Activated CD4-positive, alpha-beta T cell treated with anti-CD3 and anti-CD28 coated beads, Interleukin-2, amount 10 ng/mL, durations not matched to agents 7 days and 5 days (primary cell): ENCODE data around the gene CCL5. TPM values are rescaled to one million over a fixed set of nuclear protein-coding genes. Genes with fewer than 3 reads are reported as not detected.

Source experiments
- CTCF ChIA-PET: fragments of 350-600 bp; sonication (Branson Sonifier 250); formaldehyde crosslinking; loops from one replicate; lab custom pipeline; 2021; ENCODE audit warnings: antibody characterized with exemption; lab: Charles Lee
- POLR2A ChIA-PET: fragments of 350-600 bp; sonication (Branson Sonifier 250); formaldehyde crosslinking; loops from one replicate; lab custom pipeline; 2021; ENCODE audit warnings: antibody characterized with exemption; lab: Charles Lee
- DNase-seq: peaks from one replicate; pipeline ENCODE4 v3.0.0-alpha.2; 2020
- H3K27ac Mint-ChIP-seq: one replicate; pipeline ENCODE4 v1.8.0; 2021; ENCODE audit warnings: mild to moderate bottlenecking, moderate library complexity, mixed read lengths
- H3K27me3 Mint-ChIP-seq: one replicate; pipeline ENCODE4 v1.8.0; 2021; ENCODE audit warnings: mixed read lengths
- H3K36me3 Mint-ChIP-seq: one replicate; pipeline ENCODE4 v1.8.0; 2021; ENCODE audit warnings: low read depth, mixed read lengths
- H3K4me1 Mint-ChIP-seq: one replicate; pipeline ENCODE4 v1.8.0; 2021; ENCODE audit warnings: mixed read lengths
- H3K4me3 Mint-ChIP-seq: one replicate; pipeline ENCODE4 v1.8.0; 2021; ENCODE audit warnings: mild to moderate bottlenecking, moderate library complexity, mixed read lengths
- H3K9me3 Mint-ChIP-seq: one replicate; pipeline ENCODE4 v1.8.0; 2021; ENCODE audit warnings: mixed read lengths
- total RNA-seq, 2 experiments: library from RNA; stranded (reverse); gene quantifications; one replicate each; pipeline ENCODE4 v1.2.3, GENCODE V29; 2021

The CCL5 gene
- 10 to 100 TPM; 68.7 to 81.3 TPM for total RNA-seq

DNA sequence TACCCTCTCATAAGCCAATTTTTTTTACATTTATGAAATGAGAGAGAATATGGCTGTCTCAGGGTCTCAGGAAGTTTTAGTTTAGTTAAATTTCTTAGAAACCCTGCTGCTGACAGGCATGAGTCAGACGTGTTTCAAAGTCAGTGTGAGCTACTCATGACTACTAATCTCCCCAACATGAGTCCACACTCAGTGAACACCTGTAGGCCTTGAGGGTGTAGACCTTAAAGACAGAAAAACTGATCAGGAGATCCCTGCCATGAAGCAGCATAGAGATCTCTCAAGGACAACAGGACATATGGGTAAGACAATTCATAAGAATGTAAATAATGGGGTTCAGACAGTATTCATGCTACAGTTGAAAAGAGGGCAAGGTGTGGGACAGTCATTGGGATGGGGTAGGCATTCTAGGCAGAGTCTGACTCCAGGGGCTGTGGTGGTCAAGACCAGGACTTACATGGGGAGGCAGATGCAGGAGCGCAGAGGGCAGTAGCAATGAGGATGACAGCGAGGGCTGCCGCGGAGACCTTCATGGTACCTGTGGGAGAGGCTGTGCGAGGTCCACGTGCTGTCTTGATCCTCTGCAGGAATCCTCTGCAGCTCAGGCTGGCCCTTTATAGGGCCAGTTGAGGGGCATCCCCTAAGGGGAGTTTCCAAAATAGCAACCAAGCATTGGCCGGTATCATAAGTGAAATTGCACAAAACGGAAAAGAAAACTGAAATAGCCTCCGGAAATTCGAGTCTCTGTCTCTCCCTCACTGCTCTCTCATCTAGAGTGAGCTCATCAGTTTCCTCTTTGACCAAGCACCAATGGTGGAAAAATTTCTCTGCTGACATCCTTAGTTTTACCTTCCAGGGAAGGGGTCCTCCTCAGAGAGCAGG lies at the start of gene CCL5:
TSS of gene CCL5 (minus strand) at position 588 of the 882 bp plus-strand sequence.
- H3K4me1 Mint-ChIP-seq, result peaks cover 58% of the 10 kb centered on the region

DNA sequence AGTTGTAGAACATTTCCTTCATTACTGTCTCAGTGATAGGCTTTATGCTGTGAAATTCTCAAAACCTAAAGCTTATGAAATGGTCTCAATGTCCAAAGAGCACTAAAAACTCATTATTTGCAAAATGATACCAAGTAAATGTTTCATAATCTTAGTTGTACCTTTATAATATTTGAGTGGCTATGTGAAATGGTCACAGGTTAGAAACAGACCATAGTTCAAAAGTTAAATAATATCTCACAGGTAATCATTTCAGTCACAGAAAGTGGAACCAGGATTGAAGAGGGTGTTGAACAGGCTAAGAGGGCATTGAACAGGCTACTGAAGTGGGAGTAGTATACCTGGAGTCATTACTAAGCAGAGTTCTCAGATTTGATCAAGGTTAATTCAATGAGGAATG lies 47.6 kb upstream of the CCL5 start:
- Mint-ChIP-seq H3K9me3 (no peaks in the 10 kb centered on the region), H3K4me3 (no peak overlapping the region), H3K4me1 (peaks cover 43% of the 10 kb centered on the region), H3K27ac (no peak overlapping the region), H3K36me3 (peaks cover 32% of the 10 kb centered on the region), H3K27me3 (no peaks in the 10 kb centered on the region)
- ChIA-PET POLR2A (no interaction called here), CTCF (no interaction called here)
- DNase-seq, result no peak

More for the DNA sequence above, at the start of gene CCL5:
- Mint-ChIP-seq H3K4me3 (peak within 1 kb of the TSS; percentile 64), H3K27me3 (no peaks in the 10 kb centered on the region), H3K36me3 (peaks cover 6% of the 10 kb centered on the region), H3K9me3 (no peaks in the 10 kb centered on the region), H3K27ac (peak within 1 kb of the TSS; percentile 79)
- ChIA-PET POLR2A (interaction anchor here (1.0 to 1.4 kb wide), 3 partner anchors 8 to 16 kb away, joined by 3 to 8 read pairs (median 3); no protein-coding TSS in a partner anchor), CTCF (interaction anchor here (0.8 to 4.0 kb wide), 6 partner anchors 8 to 20 kb away, joined by 3 to 23 read pairs (median 4); no protein-coding TSS in a partner anchor)
- DNase-seq, result peak; percentile 50

DNA sequence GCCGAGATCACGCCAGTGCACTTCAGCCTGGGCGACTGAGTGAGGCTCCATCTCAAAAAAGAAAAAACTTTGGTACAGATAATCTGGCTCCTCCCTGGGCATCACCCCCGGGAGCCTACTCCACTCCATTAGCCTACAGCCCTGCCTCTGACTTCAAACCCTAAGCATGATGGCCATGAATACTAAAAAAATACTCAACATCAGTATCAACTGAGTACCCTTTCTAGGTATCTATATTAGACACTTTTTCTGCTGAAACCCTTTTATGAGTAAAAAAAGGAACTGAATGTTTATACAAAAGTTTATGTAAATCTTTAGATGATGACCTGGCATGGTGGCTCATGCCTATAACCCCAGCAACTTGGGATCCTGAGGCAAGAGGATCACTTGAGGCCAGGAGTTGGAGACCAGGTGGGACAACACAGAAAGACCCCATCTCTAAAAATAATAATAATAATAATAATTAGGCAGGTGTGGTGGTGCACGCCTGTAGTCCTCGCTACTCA lies 43.5 kb upstream of the CCL5 start:
- no peaks in the 10 kb centered on the region for H3K9me3 Mint-ChIP-seq
- H3K27me3 Mint-ChIP-seq, result no peaks in the 10 kb centered on the region
- no peak overlapping the region for H3K27ac Mint-ChIP-seq
- peaks cover 46% of the 10 kb centered on the region for H3K36me3 Mint-ChIP-seq
- DNase-seq, result no peak
- ChIA-PET CTCF (interaction anchor here (0.6 to 1.5 kb wide), 5 partner anchors 17 to 657 kb away, joined by 3 to 4 read pairs (median 3); no protein-coding TSS in a partner anchor), POLR2A (no interaction called here)
- H3K4me1 Mint-ChIP-seq, result peaks cover 49% of the 10 kb centered on the region
- H3K4me3 Mint-ChIP-seq, result no peak overlapping the region

DNA sequence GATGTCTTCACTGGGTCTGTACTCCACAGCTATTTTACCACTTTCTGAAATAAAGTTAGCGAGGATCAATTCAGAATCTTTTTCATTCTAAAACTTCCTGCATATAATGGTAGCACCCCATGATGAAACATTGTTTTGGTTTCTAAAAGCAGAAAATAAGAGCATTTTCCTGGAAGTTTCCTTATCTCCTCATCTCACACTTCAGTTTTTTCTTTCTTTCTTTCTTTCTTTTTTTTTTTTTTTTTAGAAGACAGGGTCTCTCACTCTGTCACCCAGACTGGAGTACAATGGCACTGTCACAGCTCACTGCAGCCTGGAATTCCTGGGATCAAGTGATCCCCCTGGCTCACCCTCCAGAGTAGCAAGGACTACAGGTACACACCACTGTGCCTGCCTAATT lies 40.1 kb upstream of the CCL5 start:
- POLR2A ChIA-PET, result no interaction called here
- CTCF ChIA-PET, result interaction anchor here (0.6 to 5.3 kb wide), 2 partner anchors 13 to 144 kb away, joined by 3 to 25 read pairs; no protein-coding TSS in a partner anchor
- Mint-ChIP-seq H3K36me3 (peaks cover 46% of the 10 kb centered on the region), H3K27me3 (no peaks in the 10 kb centered on the region), H3K9me3 (no peaks in the 10 kb centered on the region), H3K4me1 (peaks cover 43% of the 10 kb centered on the region), H3K27ac (peak overlapping the region; percentile 67), H3K4me3 (no peak overlapping the region)
- no peak for DNase-seq

DNA sequence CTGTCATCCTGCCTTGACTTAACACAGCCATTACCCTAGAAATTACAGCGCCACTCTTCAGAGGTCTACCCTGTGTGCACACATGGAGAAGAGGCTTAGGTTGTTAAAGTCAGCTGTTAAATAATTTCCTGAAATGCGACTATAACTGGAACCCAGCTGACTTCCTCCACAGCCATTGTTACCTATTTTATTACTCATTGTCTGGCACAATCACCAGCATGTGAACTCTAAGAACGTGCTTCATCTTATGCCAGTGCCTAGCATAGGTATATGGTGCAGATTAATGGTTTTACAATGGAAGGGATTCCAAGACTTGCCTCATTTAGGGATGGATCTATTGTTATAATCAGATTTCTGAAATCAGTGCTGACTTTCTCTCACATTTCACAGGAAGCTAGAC lies 38.5 kb upstream of the CCL5 start:
- Mint-ChIP-seq H3K9me3 (no peaks in the 10 kb centered on the region), H3K4me1 (peaks cover 38% of the 10 kb centered on the region), H3K27me3 (no peaks in the 10 kb centered on the region), H3K27ac (no peak overlapping the region), H3K36me3 (peaks cover 33% of the 10 kb centered on the region), H3K4me3 (no peak overlapping the region)
- ChIA-PET CTCF (interaction anchor here (5.3 kb wide), 1 partner anchor 12 kb away, joined by 25 read pairs; no protein-coding TSS in a partner anchor), POLR2A (no interaction called here)
- no peak for DNase-seq

DNA sequence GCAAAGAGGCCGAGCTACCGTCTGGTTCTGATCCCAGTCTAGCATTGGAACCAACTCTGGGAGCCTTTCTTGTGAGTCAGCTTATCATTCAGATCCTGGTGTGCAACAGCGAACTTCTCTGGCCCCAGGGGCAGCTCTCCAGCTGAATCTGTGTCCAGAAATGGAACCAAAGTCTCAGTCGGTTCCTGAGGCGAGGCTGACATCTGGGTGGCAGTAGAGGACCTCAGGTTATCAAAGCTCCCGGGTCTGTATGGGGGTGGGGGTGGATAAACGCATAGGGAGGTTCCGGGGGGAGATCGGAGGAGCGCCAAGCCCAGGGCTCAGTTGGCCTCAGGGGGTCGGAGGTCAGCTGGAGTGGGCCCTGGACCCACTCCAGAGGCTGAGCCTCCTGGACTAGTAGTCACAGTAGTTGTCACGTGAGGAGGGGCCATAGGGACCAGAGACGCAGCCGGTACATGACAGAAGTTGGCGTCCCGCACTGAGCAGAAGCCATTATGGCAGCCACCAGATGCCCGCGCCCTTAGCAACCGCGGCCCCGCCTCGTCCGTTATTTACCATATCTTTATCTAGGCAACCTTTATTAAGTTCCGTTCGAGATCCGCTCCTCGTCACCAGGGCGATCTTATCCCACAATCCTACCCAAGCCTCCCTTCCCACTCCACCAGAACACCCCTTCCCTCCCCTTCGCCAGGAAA lies 37.5 kb upstream of the CCL5 start:
- no peak overlapping the region for H3K4me3 Mint-ChIP-seq
- peaks cover 27% of the 10 kb centered on the region for H3K36me3 Mint-ChIP-seq
- no peak overlapping the region for H3K27ac Mint-ChIP-seq
- POLR2A ChIA-PET, result no interaction called here
- CTCF ChIA-PET, result interaction anchor here (2.2 to 5.3 kb wide), 2 partner anchors 11 to 14 kb away, joined by 6 to 25 read pairs; no protein-coding TSS in a partner anchor
- peaks cover 37% of the 10 kb centered on the region for H3K4me1 Mint-ChIP-seq
- no peak for DNase-seq
- H3K9me3 Mint-ChIP-seq, result no peaks in the 10 kb centered on the region
- H3K27me3 Mint-ChIP-seq, result no peaks in the 10 kb centered on the region

DNA sequence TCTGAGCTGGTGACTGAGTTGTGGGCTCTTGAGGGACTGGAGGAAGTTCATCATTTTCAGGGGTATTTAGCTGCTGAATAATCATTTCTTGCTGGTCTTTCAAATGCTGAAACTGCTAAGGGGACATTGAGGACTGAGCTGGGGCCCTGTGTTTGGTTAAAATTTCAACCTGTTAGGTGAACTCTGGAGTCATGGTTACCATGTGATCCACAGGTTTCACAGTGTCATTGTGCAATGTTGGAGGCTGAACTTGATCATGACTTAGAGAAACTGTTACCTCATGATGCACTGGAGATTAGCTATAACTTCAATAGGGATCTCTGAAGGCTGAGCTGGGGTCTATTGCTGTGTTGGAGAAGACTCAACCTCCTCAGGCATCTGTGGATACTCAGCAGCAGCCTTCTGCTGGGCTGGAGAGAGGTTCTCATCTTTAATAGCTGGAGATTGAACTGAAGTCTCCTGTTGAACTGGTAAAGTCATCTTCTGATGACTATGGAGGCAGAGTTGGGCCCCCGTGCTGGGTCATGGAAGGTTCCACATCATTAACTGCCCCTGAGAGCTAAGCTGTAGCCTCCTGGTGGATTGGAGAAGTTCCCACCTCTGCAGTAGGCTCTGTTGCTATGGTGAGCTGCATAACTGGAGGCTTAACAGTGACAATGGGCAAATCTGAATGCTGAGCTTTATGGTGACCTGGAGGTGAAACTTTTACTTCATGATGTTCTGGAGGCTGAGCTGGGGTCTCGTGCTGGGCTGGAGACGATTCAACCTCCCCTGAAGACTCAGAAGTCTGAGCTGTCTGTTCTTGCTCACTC lies 35.2 kb upstream of the CCL5 start:
- Mint-ChIP-seq H3K27ac (no peak overlapping the region), H3K4me1 (peaks cover 22% of the 10 kb centered on the region), H3K9me3 (no peaks in the 10 kb centered on the region), H3K4me3 (no peak overlapping the region), H3K27me3 (no peaks in the 10 kb centered on the region), H3K36me3 (peaks cover 21% of the 10 kb centered on the region)
- ChIA-PET POLR2A (no interaction called here), CTCF (interaction anchor here (1.4 to 5.3 kb wide), 6 partner anchors 8 to 25 kb away, joined by 3 to 25 read pairs (median 5); no protein-coding TSS in a partner anchor)
- no peak for DNase-seq

DNA sequence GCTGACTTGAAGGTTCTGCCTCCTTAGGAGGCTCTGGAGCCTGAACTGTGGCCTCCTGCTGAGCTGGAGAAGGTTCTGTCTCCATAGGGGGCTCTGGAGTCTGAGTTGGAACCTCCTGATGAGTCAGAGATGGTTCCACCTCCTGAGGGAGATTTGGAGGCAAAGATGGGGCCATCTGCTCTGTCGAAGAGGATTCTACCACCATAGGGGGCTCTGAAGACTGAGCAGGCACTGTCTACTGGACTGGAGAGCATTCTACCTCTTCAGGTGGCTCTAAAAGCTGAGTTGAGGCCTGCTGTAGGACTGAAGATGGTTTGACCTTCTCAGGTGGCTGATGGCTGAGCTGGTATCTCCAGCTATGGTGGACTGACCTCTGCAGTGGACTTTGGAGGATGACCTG lies 34.2 kb upstream of the CCL5 start:
- Mint-ChIP-seq H3K4me3 (no peak overlapping the region), H3K27ac (no peak overlapping the region), H3K9me3 (no peaks in the 10 kb centered on the region), H3K36me3 (peaks cover 14% of the 10 kb centered on the region), H3K27me3 (no peaks in the 10 kb centered on the region), H3K4me1 (peaks cover 15% of the 10 kb centered on the region)
- POLR2A ChIA-PET, result no interaction called here
- no peak for DNase-seq
- CTCF ChIA-PET, result interaction anchor here (0.6 to 4.5 kb wide), 6 partner anchors 13 to 65 kb away, joined by 3 to 17 read pairs (median 4); no protein-coding TSS in a partner anchor

DNA sequence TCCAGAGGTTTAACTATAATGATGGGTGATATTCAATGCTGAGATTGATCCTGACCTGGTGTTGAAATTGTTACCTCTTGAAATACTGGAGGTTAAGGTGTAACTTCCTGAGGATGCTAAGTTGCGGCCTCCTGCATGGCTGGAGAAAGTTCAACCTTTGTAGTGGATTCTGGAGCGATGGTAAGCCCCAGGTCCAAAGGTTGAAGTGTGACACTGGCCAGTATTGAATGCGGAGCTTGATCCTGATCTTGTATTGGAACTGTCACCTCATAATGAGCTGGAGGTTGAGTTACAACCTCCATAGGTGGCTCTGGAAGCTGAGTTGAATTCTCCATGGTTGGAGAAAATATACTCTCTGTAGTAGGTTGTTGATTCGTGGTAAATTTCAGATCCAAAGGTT lies 33.4 kb upstream of the CCL5 start:
- Mint-ChIP-seq H3K4me1 (peaks cover 14% of the 10 kb centered on the region), H3K9me3 (peaks cover 2% of the 10 kb centered on the region), H3K27me3 (no peaks in the 10 kb centered on the region), H3K4me3 (no peak overlapping the region), H3K36me3 (peaks cover 16% of the 10 kb centered on the region), H3K27ac (no peak overlapping the region)
- POLR2A ChIA-PET, result no interaction called here
- DNase-seq, result no peak
- CTCF ChIA-PET, result interaction anchor here (0.6 to 4.5 kb wide), 3 partner anchors 13 to 64 kb away, joined by 3 to 17 read pairs (median 4); no protein-coding TSS in a partner anchor

DNA sequence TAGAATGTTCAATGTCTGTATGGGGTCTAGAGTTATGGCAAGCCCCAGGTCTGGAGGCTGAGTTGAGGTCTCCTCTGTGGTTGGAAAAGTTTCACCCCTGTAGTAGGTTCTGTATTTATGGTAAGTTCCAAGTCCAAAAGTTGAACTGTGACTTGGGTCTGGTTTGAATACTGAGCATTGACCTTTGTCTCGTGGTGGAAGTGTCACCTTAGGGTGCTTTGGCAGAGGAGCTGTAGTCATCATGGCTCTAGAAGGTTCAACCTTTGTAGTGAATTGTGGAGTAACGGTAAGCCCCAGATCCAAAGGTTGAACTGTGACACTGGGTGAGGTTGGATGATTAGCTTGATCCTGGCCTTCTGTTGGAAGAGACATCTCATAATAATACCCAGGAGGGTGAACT lies 32.8 kb upstream of the CCL5 start:
- ChIA-PET CTCF (interaction anchor here (1.3 to 4.5 kb wide), 3 partner anchors 9 to 42 kb away, joined by 4 to 17 read pairs (median 5); no protein-coding TSS in a partner anchor), POLR2A (no interaction called here)
- Mint-ChIP-seq H3K27ac (no peak overlapping the region), H3K4me3 (no peak overlapping the region), H3K9me3 (peaks cover 2% of the 10 kb centered on the region), H3K36me3 (peaks cover 17% of the 10 kb centered on the region), H3K27me3 (no peaks in the 10 kb centered on the region), H3K4me1 (peaks cover 10% of the 10 kb centered on the region)
- no peak for DNase-seq

DNA sequence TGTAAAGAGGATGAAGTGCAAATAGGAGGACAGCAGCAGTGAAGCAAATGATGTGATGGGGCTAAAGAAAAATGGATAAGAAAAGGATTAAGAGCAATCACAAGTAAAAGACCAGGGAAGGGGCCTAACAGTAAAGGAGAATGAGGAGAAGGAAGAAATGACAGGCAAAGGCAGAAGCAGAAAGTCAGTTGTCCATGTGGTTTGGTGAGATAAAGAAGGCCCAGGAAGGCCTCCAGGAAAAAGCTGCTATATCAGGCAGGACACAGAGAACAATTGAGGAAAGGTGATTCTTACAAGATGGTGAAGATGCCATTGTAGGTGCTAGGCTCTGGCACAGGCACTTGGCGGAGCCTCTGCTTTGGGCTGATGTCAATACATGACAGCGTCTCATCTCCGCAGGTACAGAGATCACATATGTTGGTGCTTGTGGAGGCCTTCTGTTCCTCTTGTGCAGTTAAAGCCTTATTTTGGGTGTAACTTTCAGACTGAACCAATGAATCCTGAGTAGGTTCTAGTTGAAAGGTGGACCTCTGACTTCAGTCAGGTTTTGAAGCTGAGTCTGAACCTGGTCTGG lies 32.3 kb upstream of the CCL5 start:
- no peak for DNase-seq
- Mint-ChIP-seq H3K9me3 (peaks cover 2% of the 10 kb centered on the region), H3K4me1 (peaks cover 10% of the 10 kb centered on the region), H3K27ac (no peak overlapping the region), H3K27me3 (no peaks in the 10 kb centered on the region), H3K36me3 (peaks cover 14% of the 10 kb centered on the region), H3K4me3 (no peak overlapping the region)
- ChIA-PET POLR2A (no interaction called here), CTCF (interaction anchor here (1.3 to 4.5 kb wide), 3 partner anchors 10 to 41 kb away, joined by 4 to 17 read pairs (median 5); no protein-coding TSS in a partner anchor)
